Suprapubic skin (tissue), 4 donors: ENCODE measurements around the gene LSM3. TPM values are rescaled to one million over a fixed set of nuclear protein-coding genes. Genes with fewer than 3 reads are reported as not detected.

Experiments
- DNase-seq, 2 donors: peaks; one replicate each; pipeline ENCODE4 v3.0.0-alpha.2; 2019; ENCODE audit warnings: low spot score in 2 of 2
- H3K27ac ChIP-seq: fragments of 200-600 bp; sonication (generic); one replicate; pipeline ENCODE4 v1.5.1; 2019
- H3K27me3 ChIP-seq: fragments of 200-600 bp; sonication (generic); one replicate; pipeline ENCODE4 v1.5.1; 2019
- H3K36me3 ChIP-seq: fragments of 200-600 bp; sonication (generic); one replicate; pipeline ENCODE4 v1.5.1; 2019
- H3K4me1 ChIP-seq: fragments of 200-600 bp; sonication (generic); one replicate; pipeline ENCODE4 v1.5.1; 2019
- H3K4me3 ChIP-seq: fragments of 200-600 bp; sonication (generic); one replicate; pipeline ENCODE4 v1.5.1; 2019; ENCODE audit warnings: mild to moderate bottlenecking
- H3K9me3 ChIP-seq: fragments of 200-600 bp; sonication (generic); one replicate; pipeline ENCODE4 v1.5.1; 2019
- CTCF ChIP-seq, 2 donors: fragments of 200-600 bp in 1 of 2; fragments of 450-650 bp in 1 of 2; sonication (generic) in 1 of 2; IDR thresholded peaks; one replicate each; pipeline ENCODE4 v1.5.1; 2016 to 2019; ENCODE audit warnings: antibody characterized with exemption in 2 of 2, mild to moderate bottlenecking in 1 of 2, moderate library complexity in 1 of 2
- EP300 ChIP-seq: sonication (generic); formaldehyde crosslinking; IDR thresholded peaks from one replicate; pipeline ENCODE4 v1.6.1; 2017; ENCODE audit warnings: antibody characterized with exemption
- POLR2A ChIP-seq, 2 donors: fragments of 450-650 bp; IDR thresholded peaks; one replicate each; pipeline ENCODE4 v1.6.1; 2017; ENCODE audit warnings: antibody characterized with exemption in 2 of 2, mild to moderate bottlenecking in 2 of 2, moderate library complexity in 2 of 2
- POLR2AphosphoS5 ChIP-seq, 3 donors: sonication (generic); formaldehyde crosslinking; IDR thresholded peaks; one replicate each; pipeline ENCODE4 v1.6.1; 2017; ENCODE audit warnings: antibody characterized with exemption in 3 of 3
- WGBS: methylation state at CpG from one replicate; pipeline ENCODE4 v1.1.5; 2018; 5-methylcytosine and 5-hydroxymethylcytosine counted together
- total RNA-seq, 4 donors: library from RNA; depleted of rRNA; stranded (reverse); fragments of >200 nt; gene quantifications; one replicate each; pipeline ENCODE4 v1.1.0, GENCODE V29; 2016

The LSM3 gene
- total RNA-seq, 4 donors from 2014 or later = 5.5 to 10.7 (median 8.9) TPM

GRCh38 chr3:14139771-14140170 is 38.8 kb upstream of the LSM3 start:
- H3K27me3 ChIP-seq = no peaks in the 10 kb centered on the region
- no peaks in the 10 kb centered on the region for H3K9me3 ChIP-seq
- no peak overlapping the region for H3K4me3 ChIP-seq
- peaks cover 65% of the 10 kb centered on the region for H3K36me3 ChIP-seq
- no peak overlapping the region for H3K27ac ChIP-seq
- TF ChIP-seq CTCF (IDR thresholded peaks at IDR 0.05) (no peak), EP300 (no peak), POLR2AphosphoS5 (IDR thresholded peaks at IDR 0.05) (no peak), POLR2A (IDR thresholded peaks at IDR 0.05) (no peak)
- WGBS = 63% methylated on average over 5 of the region's 5 CpGs
- no peak for DNase-seq
- peaks cover 50% of the 10 kb centered on the region for H3K4me1 ChIP-seq

- peaks cover 59% of the 10 kb centered on the region for H3K4me1 ChIP-seq
- H3K36me3 ChIP-seq = peaks cover 61% of the 10 kb centered on the region
Observed at GRCh38 chr3:14140668-14141067, 37.9 kb upstream of the LSM3 start.

GRCh38 chr3:14141144-14141543 is 37.5 kb upstream of the LSM3 start:
- WGBS = 46% methylated on average over 2 of the region's 2 CpGs
- Histone ChIP-seq H3K4me1 (peaks cover 62% of the 10 kb centered on the region), H3K9me3 (no peaks in the 10 kb centered on the region), H3K4me3 (no peak overlapping the region), H3K27ac (no peak overlapping the region), H3K36me3 (peaks cover 61% of the 10 kb centered on the region), H3K27me3 (no peaks in the 10 kb centered on the region)
- no peak for DNase-seq
- TF ChIP-seq POLR2A (IDR thresholded peaks at IDR 0.05) = no peak
- TF ChIP-seq CTCF (IDR thresholded peaks at IDR 0.05) = no peak
- TF ChIP-seq POLR2AphosphoS5 (IDR thresholded peaks at IDR 0.05) = no peak
- TF ChIP-seq EP300 = no peak

More at GRCh38 chr3:14140668-14141067, 37.9 kb upstream of the LSM3 start:
- no peak overlapping the region for H3K4me3 ChIP-seq
- no peaks in the 10 kb centered on the region for H3K9me3 ChIP-seq
- H3K27ac ChIP-seq = peak overlapping the region; percentile 43
- TF ChIP-seq CTCF (IDR thresholded peaks at IDR 0.05) = no peak
- TF ChIP-seq POLR2AphosphoS5 (IDR thresholded peaks at IDR 0.05) = no peak
- no peak for TF ChIP-seq POLR2A (IDR thresholded peaks at IDR 0.05)
- TF ChIP-seq EP300 = no peak
- no peaks in the 10 kb centered on the region for H3K27me3 ChIP-seq
- no peak for DNase-seq
- 50% methylated on average over 1 of the region's 2 CpGs for WGBS

GRCh38 chr3:14141602-14142341 is 36.8 kb upstream of the LSM3 start:
- Histone ChIP-seq H3K27ac (peak overlapping the region; percentile 94), H3K36me3 (peaks cover 61% of the 10 kb centered on the region), H3K9me3 (no peaks in the 10 kb centered on the region), H3K27me3 (no peaks in the 10 kb centered on the region), H3K4me1 (peaks cover 59% of the 10 kb centered on the region), H3K4me3 (no peak overlapping the region)
- TF ChIP-seq EP300 = no peak
- no peak for TF ChIP-seq CTCF (IDR thresholded peaks at IDR 0.05)
- TF ChIP-seq POLR2AphosphoS5 (IDR thresholded peaks at IDR 0.05) = no peak
- no peak for TF ChIP-seq POLR2A (IDR thresholded peaks at IDR 0.05)
- no peak for DNase-seq
- 88% methylated on average over 12 of the region's 19 CpGs for WGBS

GRCh38 chr3:14142567-14143270 is 35.9 kb upstream of the LSM3 start:
- Histone ChIP-seq H3K36me3 (peaks cover 62% of the 10 kb centered on the region), H3K27ac (peak overlapping the region; percentile 94), H3K9me3 (no peaks in the 10 kb centered on the region), H3K27me3 (no peaks in the 10 kb centered on the region), H3K4me1 (peaks cover 51% of the 10 kb centered on the region), H3K4me3 (no peak overlapping the region)
- DNase-seq = no peak
- TF ChIP-seq POLR2A (IDR thresholded peaks at IDR 0.05) = no peak
- no peak for TF ChIP-seq CTCF (IDR thresholded peaks at IDR 0.05)
- TF ChIP-seq POLR2AphosphoS5 (IDR thresholded peaks at IDR 0.05) = no peak
- TF ChIP-seq EP300 = no peak
- WGBS = 46% methylated on average over 8 of the region's 8 CpGs
